PC-9 (cell line): ENCODE measurements around the gene AP3B1. TPM values are rescaled to one million over a fixed set of nuclear protein-coding genes. Genes with fewer than 3 reads are reported as not detected.

Experiments
- BruUV-seq: library from RNA; stranded (reverse); fragments of 400-500 nt; replicated peaks from 2 replicates; lab custom pipeline; 2021; lab: Mats Ljungman, UMichigan
- CTCF ChIA-PET: fragments of 300-600 bp; sonication (Branson Sonifier 250); formaldehyde crosslinking; loops from one replicate; lab custom pipeline; 2022; ENCODE audit warnings: antibody characterized with exemption; lab: Charles Lee
- POLR2A ChIA-PET: fragments of 300-600 bp; sonication (Branson Sonifier 250); formaldehyde crosslinking; loops from one replicate; lab custom pipeline; 2022; ENCODE audit warnings: antibody characterized with exemption; ENCODE audit not compliant: unreplicated experiment; lab: Charles Lee
- DNase-seq, 2 experiments: peaks; one replicate each; pipeline versions ENCODE4 v3.0.0 to v3.0.0-alpha.2; 2015 to 2022; ENCODE audit warnings: mixed read lengths in 1 of 2
- H2AFZ ChIP-seq: fragments of 200-600 bp; sonication (generic); 2 replicates; pipeline ENCODE4 v1.8.1; 2017; ENCODE audit warnings: antibody characterized with exemption
- H3F3A ChIP-seq: fragments of 200-600 bp; sonication (generic); 2 replicates; pipeline ENCODE4 v1.8.1; 2017; ENCODE audit warnings: antibody characterized with exemption, mild to moderate bottlenecking, low read depth; ENCODE audit not compliant: insufficient read depth
- H3K27ac ChIP-seq: fragments of 200-600 bp; sonication (generic); 2 replicates; pipeline ENCODE4 v1.6.1; 2016; ENCODE audit warnings: mixed run types
- H3K27me3 ChIP-seq: fragments of 200-600 bp; sonication (generic); 2 replicates; pipeline ENCODE4 v1.6.1; 2016; ENCODE audit warnings: low read depth, mixed run types; ENCODE audit not compliant: insufficient read depth
- H3K36me3 ChIP-seq: fragments of 200-600 bp; sonication (generic); 2 replicates; pipeline ENCODE4 v1.6.1; 2016; ENCODE audit warnings: low read depth, mixed run types
- H3K4me1 ChIP-seq: fragments of 200-600 bp; sonication (generic); replicated peaks from 2 replicates; pipeline ENCODE4 v1.6.1; 2016; ENCODE audit warnings: mixed run types; ENCODE audit not compliant: insufficient read depth
- H3K4me2 ChIP-seq: fragments of 200-600 bp; sonication (generic); 2 replicates; pipeline ENCODE4 v1.6.1; 2017; ENCODE audit warnings: mixed run types
- H3K4me3 ChIP-seq: fragments of 200-600 bp; sonication (generic); 2 replicates; pipeline ENCODE4 v1.6.1; 2016; ENCODE audit warnings: mixed run types
- H3K79me2 ChIP-seq: fragments of 200-600 bp; sonication (generic); 2 replicates; pipeline ENCODE4 v1.6.1; 2017; ENCODE audit warnings: low read depth, mixed run types
- H3K9me2 ChIP-seq: fragments of 200-600 bp; sonication (generic); 2 replicates; pipeline ENCODE4 v1.8.1; 2017; ENCODE audit warnings: mild to moderate bottlenecking; ENCODE audit not compliant: insufficient read depth
- H3K9me3 ChIP-seq: fragments of 200-600 bp; sonication (generic); 2 replicates; pipeline ENCODE4 v1.8.1; 2016; ENCODE audit warnings: low read depth; ENCODE audit not compliant: insufficient read depth
- H4K20me1 ChIP-seq: fragments of 200-600 bp; sonication (generic); 2 replicates; pipeline ENCODE4 v1.8.1; 2017; ENCODE audit not compliant: insufficient read depth
- CTCF ChIP-seq: fragments of 200-600 bp; sonication (generic); conservative IDR thresholded peaks from 2 replicates; pipeline ENCODE4 v1.6.1; 2017; ENCODE audit warnings: mixed run types, antibody characterized with exemption, mild to moderate bottlenecking, moderate library complexity
- EZH2 ChIP-seq: fragments of 200-600 bp; sonication (generic); IDR thresholded peaks from 2 replicates; pipeline ENCODE4 v1.8.0; 2017; ENCODE audit warnings: antibody characterized with exemption, low read depth
- intact Hi-C: fragments of 100-400 bp; cut with micrococcal nuclease; formaldehyde crosslinking; loops from one replicate; pipeline ENCODE4 v1.10.0; 2022; ENCODE audit not compliant: unreplicated experiment
- total RNA-seq: library from RNA; stranded (reverse); gene quantifications from 2 replicates; pipeline ENCODE4 v1.2.3, GENCODE V29; 2021

Gene AP3B1
- total RNA-seq, 1 experiment from 2014 or later, result 44.0 TPM

GRCh38 chr5:77985247-77985646 lies 309.3 kb downstream of the AP3B1 start:
- Histone ChIP-seq H3F3A (no peaks in the 10 kb centered on the region), H3K79me2 (no peaks in the 10 kb centered on the region), H3K9me3 (no peaks in the 10 kb centered on the region), H3K4me2 (no peak overlapping the region), H3K9me2 (no peaks in the 10 kb centered on the region), H3K36me3 (no peaks in the 10 kb centered on the region), H4K20me1 (no peaks in the 10 kb centered on the region), H3K27ac (no peak overlapping the region), H3K4me1 (no peaks in the 10 kb centered on the region), H2AFZ (no peak overlapping the region), H3K27me3 (no peaks in the 10 kb centered on the region), H3K4me3 (no peak overlapping the region)
- BruUV-seq, result no TSS peak
- no peak for DNase-seq
- intact Hi-C loops, result no loop called here
- TF ChIP-seq EZH2, result no peak
- no peak for TF ChIP-seq CTCF
- POLR2A ChIA-PET, result no interaction called here
- CTCF ChIA-PET, result no interaction called here

- Histone ChIP-seq H3K9me3 (no peaks in the 10 kb centered on the region), H3K4me1 (no peaks in the 10 kb centered on the region), H3K27me3 (no peaks in the 10 kb centered on the region), H3K9me2 (no peaks in the 10 kb centered on the region), H3K27ac (no peak overlapping the region), H4K20me1 (no peaks in the 10 kb centered on the region), H3K36me3 (no peaks in the 10 kb centered on the region), H3K4me3 (no peak overlapping the region), H3F3A (no peaks in the 10 kb centered on the region), H2AFZ (no peak overlapping the region), H3K79me2 (no peaks in the 10 kb centered on the region), H3K4me2 (no peak overlapping the region)
- TF ChIP-seq CTCF (no peak), EZH2 (no peak)
- intact Hi-C loops, result no loop called here
- no peak for DNase-seq
- ChIA-PET CTCF (no interaction called here), POLR2A (no interaction called here)
- no TSS peak for BruUV-seq
Measured at GRCh38 chr5:77984587-77984986, 309.9 kb downstream of the AP3B1 start.

- no peak overlapping the region for H3K27ac ChIP-seq
- intact Hi-C loops, result no loop called here
- ChIA-PET CTCF (no interaction called here), POLR2A (no interaction called here)
- H3K27me3 ChIP-seq, result no peaks in the 10 kb centered on the region
- no peaks in the 10 kb centered on the region for H3K9me2 ChIP-seq
- no TSS peak for BruUV-seq
- H3K4me3 ChIP-seq, result no peak overlapping the region
- no peak overlapping the region for H3K4me2 ChIP-seq
- no peaks in the 10 kb centered on the region for H3K79me2 ChIP-seq
- no peak for DNase-seq
- no peaks in the 10 kb centered on the region for H3F3A ChIP-seq
- no peak overlapping the region for H2AFZ ChIP-seq
- H4K20me1 ChIP-seq, result no peaks in the 10 kb centered on the region
- no peaks in the 10 kb centered on the region for H3K4me1 ChIP-seq
- no peaks in the 10 kb centered on the region for H3K36me3 ChIP-seq
- TF ChIP-seq CTCF (no peak), EZH2 (no peak)
- no peaks in the 10 kb centered on the region for H3K9me3 ChIP-seq
Measured at GRCh38 chr5:77983482-77984199, 310.9 kb downstream of the AP3B1 start.
